KMS-11 (cell line): ENCODE results near the gene ACHE.

Experiments
- H2AFZ ChIP-seq: fragments of 200-600 bp; sonication (generic); 2 replicates; pipeline ENCODE4 v1.6.1; 2016; ENCODE audit warnings: antibody characterized with exemption, mixed run types, low read depth
- H3K27ac ChIP-seq: fragments of 200-600 bp; sonication (generic); 2 replicates; pipeline ENCODE4 v1.6.1; 2016; ENCODE audit warnings: mild to moderate bottlenecking, mixed run types
- H3K27me3 ChIP-seq: fragments of 200-600 bp; sonication (generic); 2 replicates; pipeline ENCODE4 v1.6.1; 2017; ENCODE audit warnings: mild to moderate bottlenecking, low read depth, mixed run types, moderate library complexity; ENCODE audit not compliant: insufficient read depth
- H3K36me3 ChIP-seq: fragments of 200-600 bp; sonication (generic); 2 replicates; pipeline ENCODE4 v1.6.1; 2017; ENCODE audit warnings: mild to moderate bottlenecking, mixed run types; ENCODE audit not compliant: insufficient read depth
- H3K4me1 ChIP-seq: fragments of 200-600 bp; sonication (generic); 2 replicates; pipeline ENCODE4 v1.6.1; 2016; ENCODE audit warnings: mild to moderate bottlenecking, low read depth, mixed run types; ENCODE audit not compliant: poor library complexity, severe bottlenecking
- H3K4me2 ChIP-seq: fragments of 200-600 bp; sonication (generic); 2 replicates; pipeline ENCODE4 v1.7.0; 2016; ENCODE audit warnings: mild to moderate bottlenecking, mixed run types
- H3K4me3 ChIP-seq: fragments of 200-600 bp; sonication (generic); IDR thresholded peaks from 2 replicates; pipeline ENCODE4 v1.6.1; 2017; ENCODE audit warnings: low read depth, low read length, mixed read lengths; ENCODE audit not compliant: insufficient read depth
- H3K79me2 ChIP-seq: fragments of 200-600 bp; sonication (generic); 2 replicates; pipeline ENCODE4 v1.6.1; 2016; ENCODE audit warnings: low read depth, mixed run types; ENCODE audit not compliant: insufficient read depth
- H3K9ac ChIP-seq: fragments of 200-600 bp; sonication (generic); 2 replicates; pipeline ENCODE4 v1.6.1; 2016; ENCODE audit warnings: mild to moderate bottlenecking, mixed run types
- H4K20me1 ChIP-seq: fragments of 200-600 bp; sonication (generic); 2 replicates; pipeline ENCODE4 v1.6.1; 2016; ENCODE audit warnings: mild to moderate bottlenecking, mixed run types; ENCODE audit not compliant: insufficient read depth
- TF ChIP-seq, protein P1 (sequence below): fragments of 200-600 bp; sonication (generic); conservative IDR thresholded peaks from 2 replicates; pipeline ENCODE4 v1.6.1; 2017; ENCODE audit warnings: low read depth, mild to moderate bottlenecking, antibody characterized with exemption, low read length, moderate library complexity, mixed read lengths

ACHE gene

GRCh38 chr7:100847360-100847759 lies 48.3 kb downstream of the ACHE start:
- Histone ChIP-seq H3K9ac (no peak overlapping the region), H3K4me1 (peaks cover 4% of the 10 kb centered on the region), H3K27me3 (no peaks in the 10 kb centered on the region; the same call in 1 of the 2 replicates), H4K20me1 (no peaks in the 10 kb centered on the region), H3K79me2 (no peaks in the 10 kb centered on the region), H3K36me3 (no peaks in the 10 kb centered on the region), H3K4me3 (no peak overlapping the region), H2AFZ (no peak overlapping the region), H3K4me2 (no peak overlapping the region), H3K27ac (no peak overlapping the region)
- TF ChIP-seq, protein P1, sequence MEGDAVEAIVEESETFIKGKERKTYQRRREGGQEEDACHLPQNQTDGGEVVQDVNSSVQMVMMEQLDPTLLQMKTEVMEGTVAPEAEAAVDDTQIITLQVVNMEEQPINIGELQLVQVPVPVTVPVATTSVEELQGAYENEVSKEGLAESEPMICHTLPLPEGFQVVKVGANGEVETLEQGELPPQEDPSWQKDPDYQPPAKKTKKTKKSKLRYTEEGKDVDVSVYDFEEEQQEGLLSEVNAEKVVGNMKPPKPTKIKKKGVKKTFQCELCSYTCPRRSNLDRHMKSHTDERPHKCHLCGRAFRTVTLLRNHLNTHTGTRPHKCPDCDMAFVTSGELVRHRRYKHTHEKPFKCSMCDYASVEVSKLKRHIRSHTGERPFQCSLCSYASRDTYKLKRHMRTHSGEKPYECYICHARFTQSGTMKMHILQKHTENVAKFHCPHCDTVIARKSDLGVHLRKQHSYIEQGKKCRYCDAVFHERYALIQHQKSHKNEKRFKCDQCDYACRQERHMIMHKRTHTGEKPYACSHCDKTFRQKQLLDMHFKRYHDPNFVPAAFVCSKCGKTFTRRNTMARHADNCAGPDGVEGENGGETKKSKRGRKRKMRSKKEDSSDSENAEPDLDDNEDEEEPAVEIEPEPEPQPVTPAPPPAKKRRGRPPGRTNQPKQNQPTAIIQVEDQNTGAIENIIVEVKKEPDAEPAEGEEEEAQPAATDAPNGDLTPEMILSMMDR, result no peak

- no peak overlapping the region for H3K9ac ChIP-seq
- no peaks in the 10 kb centered on the region for H3K79me2 ChIP-seq
- TF ChIP-seq, protein P1, result no peak
- H3K4me2 ChIP-seq, result no peak overlapping the region
- H3K4me1 ChIP-seq, result no peaks in the 10 kb centered on the region
- no peak overlapping the region for H3K27ac ChIP-seq
- H3K36me3 ChIP-seq, result no peaks in the 10 kb centered on the region
- H4K20me1 ChIP-seq, result no peaks in the 10 kb centered on the region
- no peaks in the 10 kb centered on the region for H3K27me3 ChIP-seq
- H2AFZ ChIP-seq, result no peak overlapping the region
- no peak overlapping the region for H3K4me3 ChIP-seq
Observed at GRCh38 chr7:100840470-100841100, 55.1 kb downstream of the ACHE start.
